Activated CD8-positive, alpha-beta memory T cell treated with anti-CD3 and anti-CD28 coated beads, Interleukin-2, amount 50 U/mL, for 1 hour (primary cell): ENCODE results near the gene TMEM154.

ENCODE experiments used
- DNase-seq: peaks from one replicate; pipeline ENCODE4 v3.0.0-alpha.2; 2020; ENCODE audit errors: extremely low read depth

TMEM154 gene

DNA sequence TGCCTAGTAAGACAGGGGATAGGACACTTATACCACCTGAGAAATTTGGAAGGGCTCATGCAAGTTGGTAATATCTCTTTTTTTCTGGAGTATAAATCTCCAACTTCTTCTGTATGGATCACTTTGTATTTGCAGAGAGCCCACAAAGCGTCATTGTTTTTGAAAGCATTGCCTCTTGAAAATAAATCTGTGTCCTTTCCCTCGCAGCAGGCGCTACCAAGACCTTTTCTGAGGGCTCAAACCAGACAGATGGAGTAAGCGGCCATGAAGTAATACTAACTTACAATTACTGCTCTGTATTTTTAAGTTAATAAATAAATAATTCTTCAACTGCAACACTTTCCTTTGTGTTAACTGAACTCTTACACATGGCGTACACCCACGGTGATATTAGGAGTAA is 87.9 kb downstream of the TMEM154 start:
- DNase-seq, result no peak

DNA sequence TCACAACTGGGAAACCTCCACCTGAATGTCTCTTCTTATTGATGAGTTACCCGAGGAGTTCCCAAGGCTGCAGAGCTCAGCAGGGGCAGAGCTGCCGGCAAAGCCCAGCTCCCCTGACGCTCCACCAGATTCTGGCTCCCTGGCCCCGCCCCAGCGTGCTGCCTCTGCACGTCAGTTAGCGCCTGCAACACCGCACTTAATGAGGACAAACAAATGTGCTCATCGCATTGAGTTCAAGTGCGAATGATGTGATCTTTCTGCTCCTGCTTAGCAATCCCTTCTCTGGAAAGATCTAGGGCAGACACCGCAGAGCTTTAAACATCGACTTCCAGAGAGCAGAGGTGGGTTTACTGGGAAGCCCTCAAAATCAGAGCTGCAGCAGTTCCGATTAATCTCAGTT is 88.4 kb downstream of the TMEM154 start:
- no peak for DNase-seq

DNA sequence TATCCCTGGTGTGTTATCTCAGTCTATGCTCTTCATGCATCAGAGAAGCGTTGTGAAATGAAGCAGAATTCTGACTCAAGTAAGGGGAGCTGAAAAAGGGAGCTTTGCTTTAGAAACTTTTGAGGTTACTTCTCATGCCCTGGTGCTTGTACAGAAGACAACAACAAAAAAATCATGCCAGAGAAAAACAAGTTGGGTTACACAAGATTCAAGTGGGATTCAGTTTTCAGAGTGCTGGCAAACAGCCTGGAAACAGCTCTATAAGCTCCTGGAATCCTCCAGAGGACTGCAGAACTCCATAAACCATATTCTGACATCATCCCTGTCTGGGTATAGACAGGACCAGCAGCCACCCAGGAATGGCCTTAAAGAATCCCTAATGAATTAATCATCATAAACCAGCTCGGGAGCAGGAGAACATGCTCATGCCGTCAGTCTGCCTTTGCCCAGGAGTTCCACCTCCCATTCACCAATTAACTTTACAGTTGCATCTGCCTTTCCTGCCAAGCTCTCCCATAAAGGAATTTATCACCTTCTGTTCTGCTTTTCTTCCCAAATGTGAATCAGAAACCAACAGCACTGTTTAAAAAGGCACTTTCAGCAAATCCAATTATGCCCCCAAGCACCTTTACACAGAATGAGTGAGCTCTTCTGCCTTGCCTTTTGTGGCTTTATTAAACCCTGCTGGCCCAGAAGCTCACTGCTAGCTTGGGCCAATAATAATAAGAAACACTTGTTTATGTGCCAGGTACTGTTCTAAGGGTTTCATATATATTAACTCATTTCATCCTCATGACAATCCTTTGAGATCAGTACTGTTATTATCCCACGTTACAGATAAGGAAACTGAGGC is 89.4 kb downstream of the TMEM154 start:
- no peak for DNase-seq

DNA sequence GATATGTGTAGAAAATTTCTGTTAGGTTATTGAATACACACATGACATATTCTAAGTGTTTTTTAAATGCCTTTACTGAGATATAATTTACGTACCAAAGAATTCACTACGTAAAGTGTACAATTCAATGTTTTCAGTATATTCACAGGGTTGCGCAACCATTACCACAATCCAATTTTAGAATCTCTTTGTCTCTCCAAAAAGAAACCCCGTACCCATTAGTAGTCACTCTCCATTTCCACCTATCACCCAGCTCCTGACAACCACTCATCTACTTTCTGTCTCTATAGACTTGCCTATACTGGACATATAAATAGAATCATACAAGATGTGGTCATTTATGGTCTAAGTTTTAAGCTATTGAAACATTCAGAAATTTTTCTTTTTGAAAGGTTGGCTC is 90.9 kb downstream of the TMEM154 start:
- no peak for DNase-seq

DNA sequence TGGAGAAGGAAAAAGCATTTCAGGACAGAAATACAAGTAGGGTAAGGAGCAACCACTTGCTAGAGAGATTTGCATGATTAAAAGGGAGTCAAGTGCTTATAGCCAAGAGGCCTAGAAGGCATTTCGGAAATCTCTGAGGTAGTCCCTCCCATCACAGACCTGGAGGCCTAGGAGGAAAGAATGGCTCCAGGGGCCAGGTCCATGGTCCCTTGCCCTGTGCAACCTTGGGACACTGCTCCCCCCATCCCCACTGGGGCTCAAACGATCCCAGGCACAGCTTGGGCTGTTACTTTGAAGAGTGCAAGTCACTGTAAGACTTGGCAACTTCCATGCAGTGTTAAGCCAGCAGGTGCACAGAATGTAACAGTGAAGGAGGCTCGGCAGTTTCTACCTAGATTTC is 92.7 kb downstream of the TMEM154 start:
- DNase-seq, result no peak

DNA sequence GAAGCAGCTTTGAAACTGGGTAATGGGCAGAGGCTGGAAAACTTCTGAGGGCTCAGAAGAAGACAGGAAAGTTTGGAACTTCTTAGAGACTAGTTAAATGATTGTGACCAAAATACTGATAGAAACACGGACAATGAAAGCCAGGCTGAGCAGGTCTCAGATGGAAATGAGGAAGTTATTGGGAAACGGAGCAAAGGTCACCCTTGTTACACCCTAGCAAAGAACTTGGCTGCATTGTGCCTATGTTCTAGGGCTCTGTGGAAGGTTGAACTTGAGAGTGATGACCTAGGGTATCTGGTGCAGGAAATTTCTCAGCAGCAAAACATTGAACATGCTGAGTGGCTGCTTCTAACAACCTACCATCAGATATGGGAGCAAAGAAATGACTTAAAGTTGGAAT is 93.1 kb downstream of the TMEM154 start:
- DNase-seq, result no peak

DNA sequence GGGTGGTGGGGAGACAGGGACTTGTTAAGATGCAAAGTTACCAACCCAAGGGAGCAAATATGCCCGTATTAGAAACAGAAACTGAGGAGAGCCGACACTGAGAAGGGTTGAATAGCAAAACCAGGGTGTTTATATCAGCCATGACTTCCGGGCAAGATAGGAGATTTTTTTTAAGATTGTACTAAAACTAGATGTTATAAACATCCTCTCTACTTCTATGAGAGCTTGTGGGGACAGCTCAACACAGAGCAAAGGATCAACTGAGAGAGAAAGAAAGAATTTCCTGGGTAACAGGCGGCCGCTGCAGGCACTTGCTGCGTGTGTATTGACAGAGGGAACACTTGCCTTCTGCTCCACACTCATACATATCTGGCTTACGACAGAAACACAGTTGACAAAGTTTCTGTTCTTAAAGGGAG is 94.8 kb downstream of the TMEM154 start:
- DNase-seq, result no peak

DNA sequence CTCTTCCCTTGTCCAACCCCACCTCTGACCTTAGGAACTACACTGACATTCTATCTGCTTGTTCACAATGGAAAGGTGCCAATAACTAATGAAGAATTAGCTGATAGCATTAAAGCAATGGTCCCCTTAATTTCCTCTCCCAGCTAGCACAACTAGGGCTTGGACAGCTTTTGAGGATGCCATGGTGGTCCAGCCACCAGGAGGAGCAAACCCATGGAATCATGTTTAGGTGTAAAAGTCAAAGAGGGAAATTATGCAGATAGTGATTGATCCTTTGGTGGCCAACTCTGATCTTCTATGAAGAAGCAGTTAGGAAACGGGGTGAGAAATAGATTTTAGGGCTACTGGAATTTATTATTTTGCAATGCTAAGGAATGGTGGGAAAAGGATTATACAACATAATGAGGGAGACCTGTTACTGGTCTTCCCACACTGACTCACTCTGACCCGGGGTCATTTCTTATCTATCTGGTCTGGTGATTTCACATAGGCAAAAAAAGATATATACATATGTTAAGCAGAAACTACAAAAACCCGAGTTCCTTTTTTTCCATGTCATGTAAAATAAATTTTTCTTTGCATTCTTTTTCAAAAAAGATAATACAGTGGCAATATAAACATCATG is 98.1 kb downstream of the TMEM154 start:
- DNase-seq, result no peak

DNA sequence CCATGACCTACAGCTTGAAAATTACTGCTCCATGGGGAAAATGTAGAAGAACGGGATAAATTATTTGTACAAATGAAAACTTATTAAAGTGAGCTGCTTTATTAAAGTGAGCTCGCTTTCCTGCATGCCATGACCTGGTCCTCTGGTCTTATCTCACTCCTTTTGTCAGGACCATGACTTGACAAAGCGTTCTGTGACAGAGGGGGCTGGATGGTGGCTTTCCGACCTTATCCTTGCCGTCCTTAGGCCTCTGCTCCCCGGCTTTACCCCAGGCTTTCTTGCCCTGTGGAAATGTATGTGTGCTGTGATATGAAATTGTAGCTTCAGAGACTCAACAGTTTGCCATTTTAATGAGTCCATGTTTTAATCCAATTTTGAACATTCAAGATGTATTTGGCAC is 99.9 kb downstream of the TMEM154 start:
- DNase-seq, result no peak

DNA sequence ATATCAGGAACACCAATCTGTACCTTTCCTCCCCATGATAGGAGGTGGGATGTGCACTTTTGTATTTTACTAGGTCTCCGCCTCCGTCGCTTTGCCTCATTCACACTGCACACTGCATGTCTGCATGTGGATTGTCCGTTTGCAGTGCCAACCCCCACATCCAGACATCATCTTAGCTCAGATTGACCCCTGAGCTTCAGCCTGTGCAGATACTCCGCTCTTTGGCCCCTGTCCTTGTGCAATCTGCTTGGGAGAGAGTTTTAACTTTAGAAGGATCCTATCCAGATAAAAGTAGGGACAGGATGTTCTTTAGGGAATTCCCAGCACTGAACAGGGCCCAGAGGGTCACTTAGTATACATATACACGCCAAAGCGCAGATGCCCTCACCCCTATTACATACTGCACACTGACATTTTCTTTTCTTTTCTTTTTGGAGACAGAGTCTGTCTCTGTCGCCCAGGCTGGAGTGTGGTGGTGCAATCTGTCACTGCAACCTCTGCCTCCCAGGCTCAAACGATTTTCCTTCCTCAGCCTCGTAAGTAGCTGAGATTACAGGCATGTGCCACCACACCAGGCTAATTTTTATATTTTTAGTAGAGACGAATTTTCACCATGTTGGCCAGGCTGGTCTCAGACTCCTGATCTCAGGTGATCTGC is 100.6 kb downstream of the TMEM154 start:
- no peak for DNase-seq

DNA sequence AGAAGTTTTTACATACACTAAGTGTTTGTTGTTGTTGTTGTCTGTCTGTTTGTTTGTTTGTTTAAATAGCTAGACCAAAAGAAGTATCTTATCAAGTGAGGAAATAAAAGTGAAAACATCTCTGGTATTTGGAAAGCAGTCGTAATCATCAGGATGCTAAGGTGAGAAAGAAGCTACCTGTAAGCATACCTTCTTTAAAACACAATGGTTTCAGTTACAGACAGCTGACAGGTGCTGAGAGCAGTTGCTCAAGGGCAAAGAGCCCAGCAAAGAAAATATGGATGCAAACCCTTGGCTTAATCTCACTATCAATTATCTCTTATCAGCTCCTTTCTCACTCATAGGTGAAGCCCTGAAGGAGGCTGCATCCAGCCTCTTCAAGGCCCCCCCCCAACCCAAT is 101.1 kb downstream of the TMEM154 start:
- no peak for DNase-seq

DNA sequence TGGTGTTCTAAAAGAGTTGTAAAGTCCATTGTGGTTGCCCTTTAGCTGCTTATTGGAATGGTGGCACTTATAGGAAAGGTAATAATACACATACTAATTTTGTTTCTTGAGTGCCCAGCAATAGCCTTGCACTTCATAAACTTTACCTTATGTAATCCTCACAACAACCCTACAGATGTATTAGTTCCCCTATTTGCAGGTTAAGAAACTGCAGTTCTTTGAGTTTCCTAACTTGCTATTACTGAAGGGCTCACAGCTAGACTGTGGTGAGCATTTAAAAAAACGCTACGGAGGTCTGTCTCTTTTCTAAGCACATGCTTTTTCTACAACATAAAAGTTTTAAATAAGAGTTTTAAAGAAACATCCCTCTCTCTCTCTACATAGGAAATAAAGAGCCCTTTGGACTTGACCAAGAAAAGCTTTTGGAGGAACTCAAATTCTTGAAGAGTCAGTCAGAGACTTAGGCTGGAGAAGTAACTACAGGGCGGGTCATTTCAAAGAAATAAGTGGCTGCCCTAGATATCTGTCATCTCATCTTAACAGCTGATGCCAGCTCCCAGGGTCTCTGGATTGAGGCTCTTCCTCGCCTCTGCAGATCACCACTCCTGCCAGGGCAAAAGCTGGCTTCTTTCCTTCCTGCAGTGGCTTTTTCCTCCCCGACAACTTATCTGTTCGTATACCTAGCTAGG is 101.9 kb downstream of the TMEM154 start:
- no peak for DNase-seq

DNA sequence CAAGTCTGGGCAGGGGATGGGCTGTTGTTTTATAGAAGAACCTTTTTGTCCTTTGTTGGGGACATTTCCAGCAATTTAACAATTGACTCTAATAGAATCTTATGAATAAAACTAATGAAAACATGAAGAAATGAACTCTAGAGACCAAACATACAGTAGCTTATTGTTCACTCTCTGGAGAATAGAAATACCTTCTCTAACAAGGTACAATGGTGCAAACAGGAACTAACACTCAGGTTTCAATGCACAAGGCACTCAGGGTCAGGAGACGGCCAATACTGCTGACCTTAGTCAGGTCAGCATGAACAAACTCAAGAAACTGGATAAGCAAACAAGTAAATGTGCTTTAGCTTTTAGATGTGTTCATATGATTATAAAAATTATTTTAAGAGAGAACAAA is 104.3 kb downstream of the TMEM154 start:
- DNase-seq, result no peak

DNA sequence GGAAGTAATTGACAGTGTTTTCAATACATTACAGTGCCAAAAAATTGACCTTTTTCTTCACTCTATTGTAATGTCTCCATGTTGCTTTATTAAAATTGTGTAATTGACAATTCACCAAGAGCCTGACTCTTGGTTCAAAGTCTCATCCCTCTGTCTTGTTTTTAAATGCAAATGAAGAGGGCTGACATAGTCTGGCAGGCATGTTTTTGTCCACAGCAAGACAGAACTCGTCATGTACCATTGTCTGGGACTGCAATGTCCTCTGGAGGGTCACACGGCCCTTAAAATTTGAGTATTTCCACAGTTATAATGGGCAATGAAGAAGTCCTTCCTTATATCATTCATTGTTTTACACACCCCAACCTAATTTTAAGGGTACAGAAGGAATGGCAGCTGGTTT is 105.9 kb downstream of the TMEM154 start:
- DNase-seq, result no peak

DNA sequence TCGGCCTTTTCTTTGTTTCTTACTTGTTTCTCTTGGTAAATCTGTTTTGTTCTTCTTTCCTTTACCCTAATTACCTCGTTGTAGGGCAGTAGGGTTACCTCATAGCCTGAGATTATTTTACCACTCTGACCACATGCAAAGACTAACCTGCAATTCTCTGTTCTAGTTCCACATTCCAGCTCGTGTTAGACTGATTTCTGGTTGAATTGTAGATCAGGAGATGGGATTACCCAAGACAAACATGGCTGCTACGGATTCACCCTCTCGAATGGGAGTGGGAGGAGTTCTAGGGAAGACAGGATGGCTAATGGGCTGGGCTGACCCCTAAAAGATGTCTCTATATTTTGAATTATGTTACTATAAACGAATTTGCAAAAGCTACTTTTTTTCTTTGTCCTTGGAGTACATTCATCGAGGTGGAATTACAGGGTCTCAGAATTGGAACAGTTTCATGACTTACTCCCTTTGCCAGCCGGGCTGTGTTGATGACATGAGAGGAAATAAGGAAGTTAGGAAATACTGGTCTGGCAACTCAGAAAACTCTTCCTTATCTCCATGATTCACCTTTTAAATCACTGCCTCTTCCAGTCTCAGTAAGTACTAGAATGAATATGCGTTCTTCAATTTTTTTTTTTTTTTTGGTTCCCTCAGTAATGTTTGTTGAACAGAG is 107.2 kb downstream of the TMEM154 start:
- DNase-seq, result no peak

DNA sequence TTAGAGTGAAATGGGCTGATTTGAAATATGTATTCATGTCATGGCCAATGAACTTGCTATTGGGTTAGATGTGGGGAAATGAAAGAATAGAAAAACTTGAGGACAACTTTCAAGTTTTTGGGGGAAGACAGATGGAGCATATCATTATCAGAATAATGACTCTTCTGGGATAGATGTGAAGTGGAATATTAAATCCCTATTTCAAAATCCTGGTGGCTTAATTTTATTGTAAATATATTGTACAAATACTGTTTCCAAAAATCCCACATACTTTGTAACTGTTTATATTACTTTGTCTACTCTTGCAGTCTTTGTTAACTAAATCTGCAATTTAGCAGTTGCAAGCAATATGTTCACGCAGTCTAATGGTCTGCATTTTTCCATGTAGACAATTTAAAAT is 108.0 kb downstream of the TMEM154 start:
- no peak for DNase-seq

DNA sequence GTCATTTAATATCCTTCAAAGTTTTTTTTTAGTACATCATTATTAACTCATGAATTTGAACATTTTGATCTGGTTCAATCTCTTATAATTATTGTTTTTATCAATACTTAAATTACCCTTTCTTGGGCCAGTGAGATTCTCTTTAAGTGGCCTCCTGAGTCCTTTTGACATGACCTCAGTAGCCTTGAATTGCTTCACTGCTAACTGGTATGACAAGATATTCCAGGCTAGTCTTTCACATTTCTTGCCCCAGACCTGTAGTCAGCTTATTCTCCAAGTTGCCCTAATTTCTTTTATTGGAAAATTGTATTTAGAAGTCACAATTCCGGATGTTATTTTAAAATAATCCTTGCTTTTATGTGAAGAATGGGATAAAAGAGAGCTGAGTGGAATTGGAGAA is 108.5 kb downstream of the TMEM154 start:
- DNase-seq, result no peak
